GM18498 (cell line): ENCODE data around the gene PHC2.

ENCODE experiments used
- ATAC-seq: cut with Tn5 transposase; IDR thresholded peaks from one replicate; pipeline ENCODE4 v1.9.1; 2021; ENCODE audit warnings: mild to moderate bottlenecking, moderate library complexity; ENCODE audit not compliant: unreplicated experiment

The PHC2 gene

DNA sequence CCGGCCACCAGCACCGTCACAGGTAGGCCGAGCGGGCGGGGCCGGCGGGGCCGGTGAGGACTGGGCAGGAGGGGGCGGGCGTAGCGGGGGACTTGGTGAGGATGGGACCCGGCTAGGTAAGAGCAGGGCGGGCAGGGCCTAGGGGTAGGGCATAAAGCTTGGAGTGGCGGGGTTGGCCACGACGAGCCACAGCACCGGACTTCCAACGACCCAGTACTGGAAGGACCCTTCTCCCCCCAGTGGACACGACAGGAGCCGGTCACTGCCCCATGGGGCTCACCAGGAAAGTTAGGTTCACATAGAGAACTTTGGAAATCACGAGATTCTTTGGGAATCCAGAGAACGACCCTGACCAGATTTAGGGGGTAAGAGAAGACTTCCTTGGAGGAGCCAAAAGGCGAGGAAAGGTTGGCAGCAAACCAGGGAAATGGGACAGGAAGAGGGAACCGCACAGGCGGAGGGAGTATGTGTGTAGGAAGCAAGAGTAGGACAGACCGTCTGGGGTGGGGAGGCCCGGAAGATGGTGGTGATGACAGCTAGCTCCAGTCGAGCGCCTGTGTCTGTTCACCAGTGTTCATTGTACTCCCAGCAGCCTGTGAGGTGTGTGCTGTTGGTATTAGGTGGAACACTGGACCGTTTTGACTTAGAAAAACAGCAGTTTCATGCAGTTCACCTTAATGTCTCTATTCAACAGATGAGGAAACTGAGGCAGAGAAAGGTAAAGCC is 154.2 kb downstream of the PHC2 start:
- no peak for ATAC-seq

DNA sequence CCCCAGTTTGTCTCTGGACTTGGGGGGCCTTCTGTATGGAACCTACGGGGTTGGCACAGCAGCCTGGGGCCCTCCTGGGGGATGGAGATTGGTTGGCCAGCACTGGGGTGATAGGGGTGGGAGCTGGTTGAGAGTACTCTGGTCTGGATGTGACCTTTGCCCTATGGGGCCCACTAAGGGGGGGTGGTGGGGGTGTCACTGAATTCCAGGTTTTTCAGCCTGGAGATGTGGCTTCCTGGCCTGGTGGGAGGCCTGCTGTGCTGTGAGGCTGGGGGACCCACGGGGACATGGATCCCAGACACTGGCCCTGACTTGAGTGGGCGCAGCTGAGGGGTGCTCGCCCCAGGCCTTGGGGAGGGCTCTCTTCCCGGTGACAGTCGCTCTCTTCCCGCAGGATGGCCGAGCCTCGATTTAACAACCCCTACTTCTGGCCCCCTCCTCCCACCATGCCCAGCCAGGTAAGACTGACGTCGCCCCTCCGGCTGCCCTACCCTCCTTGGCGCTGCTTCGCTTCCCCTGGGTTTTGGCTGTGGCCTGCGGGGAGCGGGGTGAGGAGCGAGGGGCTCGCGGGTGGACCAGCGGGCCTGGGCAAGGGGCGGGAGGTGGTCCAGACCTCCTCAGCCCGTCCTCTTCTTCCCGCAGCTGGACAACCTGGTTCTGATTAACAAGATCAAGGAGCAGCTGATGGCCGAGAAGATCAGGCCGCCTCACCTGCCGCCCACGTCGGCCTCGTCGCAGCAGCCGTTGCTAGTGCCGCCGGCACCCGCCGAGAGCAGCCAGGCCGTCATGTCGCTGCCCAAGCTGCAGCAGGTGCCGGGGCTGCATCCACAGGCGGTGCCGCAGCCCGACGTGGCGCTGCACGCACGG is 155.0 kb downstream of the PHC2 start:
- ATAC-seq: no peak

- no peak for ATAC-seq
Measured at GRCh38 chr1:33275195-33275594, 155.7 kb downstream of the PHC2 start.

DNA sequence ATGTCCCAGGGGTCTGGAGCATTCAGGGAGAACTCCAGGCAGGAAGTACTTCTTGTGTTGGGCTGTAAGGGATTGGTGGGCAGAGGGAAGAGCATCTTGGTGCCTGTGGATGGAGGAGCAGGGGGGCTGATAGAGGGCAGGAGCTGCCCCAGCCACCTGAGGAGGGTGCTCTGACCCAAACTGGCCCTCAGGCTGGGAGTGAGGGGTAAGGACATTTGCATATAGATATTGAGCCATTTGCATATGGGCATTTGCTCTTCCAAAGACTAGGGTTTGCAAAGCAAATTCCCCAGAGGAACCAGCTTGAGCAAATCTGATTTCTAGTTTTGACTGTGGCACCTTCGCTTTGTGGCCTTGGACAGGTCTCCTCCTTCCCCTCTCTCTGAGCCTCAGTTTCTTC is 156.4 kb downstream of the PHC2 start:
- no peak for ATAC-seq

DNA sequence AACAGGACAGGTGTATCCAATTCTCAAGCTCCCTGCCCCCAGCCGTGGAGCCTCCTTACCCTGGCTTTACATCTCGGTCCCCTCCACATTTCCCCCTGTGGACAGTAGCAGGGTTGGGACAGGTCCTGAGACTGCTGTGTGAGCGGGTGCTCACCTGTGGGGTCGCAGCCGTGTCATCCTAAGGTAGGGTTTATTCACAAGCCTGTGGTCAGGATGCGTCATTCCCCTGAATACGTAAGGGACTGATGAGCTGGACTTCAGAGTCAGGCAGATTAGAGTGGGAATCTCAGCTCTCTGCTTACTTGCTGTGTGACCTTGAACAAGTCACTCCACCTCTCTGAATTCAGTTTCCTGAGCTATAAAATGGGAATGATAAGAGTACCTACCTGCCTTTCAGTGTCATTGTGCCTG is 156.9 kb downstream of the PHC2 start:
- no peak for ATAC-seq
